Nephron (organoid): ENCODE measurements around the gene UBN1.

ENCODE experiments used
- H3K27ac Mint-ChIP-seq, 3 experiments: 2 replicates each; pipeline ENCODE4 v1.8.0; 2020; ENCODE audit warnings: mixed read lengths in 3 of 3, mild to moderate bottlenecking in 2 of 3, moderate library complexity in 1 of 3
- H3K27me3 Mint-ChIP-seq: 2 replicates; pipeline ENCODE4 v1.8.0; 2021; ENCODE audit warnings: low read depth, mild to moderate bottlenecking, moderate library complexity, mixed read lengths
- H3K36me3 Mint-ChIP-seq: 2 replicates; pipeline ENCODE4 v1.8.0; 2020; ENCODE audit warnings: low read depth, mixed read lengths
- H3K4me1 Mint-ChIP-seq: 2 replicates; pipeline ENCODE4 v1.8.0; 2020; ENCODE audit warnings: mixed read lengths
- H3K4me3 Mint-ChIP-seq, 3 experiments: 2 replicates each; pipeline ENCODE4 v1.8.0; 2020; ENCODE audit warnings: mild to moderate bottlenecking in 3 of 3, mixed read lengths in 3 of 3, moderate library complexity in 2 of 3
- H3K9me3 Mint-ChIP-seq: 2 replicates; pipeline ENCODE4 v1.8.0; 2020; ENCODE audit warnings: mixed read lengths
- TF ChIP-seq, protein P1 (sequence below), 3 experiments: fragments of 200-600 bp; sonication (generic); IDR thresholded peaks; one replicate each; pipeline ENCODE4 v1.5.0; 2021; ENCODE audit warnings: antibody characterized with exemption in 3 of 3; ENCODE audit not compliant: unreplicated experiment in 3 of 3

Gene UBN1

DNA sequence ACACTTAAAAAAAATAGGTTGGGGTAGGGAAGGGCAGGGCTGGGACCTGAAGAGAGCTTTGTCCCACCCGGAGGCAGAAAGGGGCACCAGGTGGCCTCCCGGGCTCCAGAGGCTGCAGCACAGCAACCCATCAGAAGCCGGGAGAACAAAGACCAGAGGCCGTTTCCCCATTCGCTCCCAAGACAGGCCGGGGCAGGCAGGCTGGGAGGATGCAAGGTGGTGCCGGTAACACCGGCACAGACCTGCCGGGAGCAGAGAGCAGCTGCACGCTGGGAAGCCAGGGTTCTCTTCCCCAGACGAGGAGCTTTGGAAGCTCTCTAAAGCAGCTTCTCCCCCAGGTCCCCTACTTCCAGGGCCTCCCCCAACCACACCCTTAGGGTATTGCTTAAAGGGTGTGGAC, 84.1 kb downstream of the UBN1 start:
- H3K4me1 Mint-ChIP-seq, result no peaks in the 10 kb centered on the region
- peaks cover 10% of the 10 kb centered on the region for H3K36me3 Mint-ChIP-seq
- H3K27ac Mint-ChIP-seq, result no peak overlapping the region
- H3K27me3 Mint-ChIP-seq, result peaks cover 50% of the 10 kb centered on the region
- TF ChIP-seq, protein P1, sequence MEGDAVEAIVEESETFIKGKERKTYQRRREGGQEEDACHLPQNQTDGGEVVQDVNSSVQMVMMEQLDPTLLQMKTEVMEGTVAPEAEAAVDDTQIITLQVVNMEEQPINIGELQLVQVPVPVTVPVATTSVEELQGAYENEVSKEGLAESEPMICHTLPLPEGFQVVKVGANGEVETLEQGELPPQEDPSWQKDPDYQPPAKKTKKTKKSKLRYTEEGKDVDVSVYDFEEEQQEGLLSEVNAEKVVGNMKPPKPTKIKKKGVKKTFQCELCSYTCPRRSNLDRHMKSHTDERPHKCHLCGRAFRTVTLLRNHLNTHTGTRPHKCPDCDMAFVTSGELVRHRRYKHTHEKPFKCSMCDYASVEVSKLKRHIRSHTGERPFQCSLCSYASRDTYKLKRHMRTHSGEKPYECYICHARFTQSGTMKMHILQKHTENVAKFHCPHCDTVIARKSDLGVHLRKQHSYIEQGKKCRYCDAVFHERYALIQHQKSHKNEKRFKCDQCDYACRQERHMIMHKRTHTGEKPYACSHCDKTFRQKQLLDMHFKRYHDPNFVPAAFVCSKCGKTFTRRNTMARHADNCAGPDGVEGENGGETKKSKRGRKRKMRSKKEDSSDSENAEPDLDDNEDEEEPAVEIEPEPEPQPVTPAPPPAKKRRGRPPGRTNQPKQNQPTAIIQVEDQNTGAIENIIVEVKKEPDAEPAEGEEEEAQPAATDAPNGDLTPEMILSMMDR (IDR thresholded peaks at IDR 0.05; ENCODE audit: unreplicated experiment in 3 of 3), result no peak
- peaks cover 14% of the 10 kb centered on the region for H3K9me3 Mint-ChIP-seq
- no peak overlapping the region for H3K4me3 Mint-ChIP-seq
